Prostate gland (tissue), 2 donors: ENCODE results near the gene RASGRP1.

Source experiments
- POLR2A ChIP-seq: fragments of 450-650 bp; IDR thresholded peaks from one replicate; pipeline ENCODE4 v1.6.1; 2016; ENCODE audit warnings: antibody characterized with exemption, mild to moderate bottlenecking
- POLR2AphosphoS5 ChIP-seq: sonication (generic); formaldehyde crosslinking; IDR thresholded peaks from one replicate; pipeline ENCODE4 v1.6.1; 2017; ENCODE audit warnings: antibody characterized with exemption
- TF ChIP-seq, protein P1 (sequence below), 4 experiments: fragments of 200-600 bp in 2 of 4; fragments of 450-650 bp in 2 of 4; sonication (generic) in 2 of 4; IDR thresholded peaks; 1 replicate in 3 of 4; 2 replicates in 1 of 4; pipeline ENCODE4 v1.5.1; 2016 to 2019; ENCODE audit warnings: antibody characterized with exemption in 4 of 4, mild to moderate bottlenecking in 2 of 4, moderate library complexity in 2 of 4

DNA sequence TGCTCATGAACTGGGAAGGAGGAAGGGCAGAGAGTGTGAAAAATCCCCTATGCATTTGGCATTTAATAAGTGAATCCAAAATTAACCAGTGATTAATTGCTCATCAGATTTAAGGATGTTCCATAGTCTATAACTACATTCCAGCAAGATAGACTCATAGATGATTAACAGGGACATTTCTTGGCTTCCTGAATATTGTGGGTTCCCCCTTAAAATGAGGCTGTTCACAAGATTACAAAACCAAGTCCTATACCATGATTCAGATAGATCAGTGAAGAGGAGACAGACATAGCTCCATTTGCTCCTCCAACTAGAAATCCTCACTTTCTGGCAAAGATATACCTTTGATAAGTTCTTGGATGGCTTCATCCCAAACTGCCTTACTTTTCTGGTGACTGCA, 15.4 kb downstream of the RASGRP1 start:
- TF ChIP-seq, protein P1, sequence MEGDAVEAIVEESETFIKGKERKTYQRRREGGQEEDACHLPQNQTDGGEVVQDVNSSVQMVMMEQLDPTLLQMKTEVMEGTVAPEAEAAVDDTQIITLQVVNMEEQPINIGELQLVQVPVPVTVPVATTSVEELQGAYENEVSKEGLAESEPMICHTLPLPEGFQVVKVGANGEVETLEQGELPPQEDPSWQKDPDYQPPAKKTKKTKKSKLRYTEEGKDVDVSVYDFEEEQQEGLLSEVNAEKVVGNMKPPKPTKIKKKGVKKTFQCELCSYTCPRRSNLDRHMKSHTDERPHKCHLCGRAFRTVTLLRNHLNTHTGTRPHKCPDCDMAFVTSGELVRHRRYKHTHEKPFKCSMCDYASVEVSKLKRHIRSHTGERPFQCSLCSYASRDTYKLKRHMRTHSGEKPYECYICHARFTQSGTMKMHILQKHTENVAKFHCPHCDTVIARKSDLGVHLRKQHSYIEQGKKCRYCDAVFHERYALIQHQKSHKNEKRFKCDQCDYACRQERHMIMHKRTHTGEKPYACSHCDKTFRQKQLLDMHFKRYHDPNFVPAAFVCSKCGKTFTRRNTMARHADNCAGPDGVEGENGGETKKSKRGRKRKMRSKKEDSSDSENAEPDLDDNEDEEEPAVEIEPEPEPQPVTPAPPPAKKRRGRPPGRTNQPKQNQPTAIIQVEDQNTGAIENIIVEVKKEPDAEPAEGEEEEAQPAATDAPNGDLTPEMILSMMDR (IDR thresholded peaks at IDR 0.05) = no peak
- TF ChIP-seq POLR2AphosphoS5 = no peak
- no peak for TF ChIP-seq POLR2A
